Smooth muscle cell (in vitro differentiated cells): ENCODE results near the gene CATSPER3. TPM values are rescaled to one million over a fixed set of nuclear protein-coding genes. Genes with fewer than 3 reads are reported as not detected.

Source experiments
- DNase-seq: peaks from one replicate; lab custom pipeline; 2025; ENCODE audit not compliant: unreplicated experiment; lab: John Stamatoyannopoulos, UW
- H2AFZ ChIP-seq: fragments of 200-600 bp; sonication (generic); 2 replicates; pipeline ENCODE4 v1.6.0; 2016; ENCODE audit warnings: antibody characterized with exemption, low read depth, mild to moderate bottlenecking
- H3F3A ChIP-seq: fragments of 200-600 bp; sonication (generic); 2 replicates; pipeline ENCODE4 v1.6.0; 2017; ENCODE audit warnings: antibody characterized with exemption, low read depth
- H3K27ac ChIP-seq: fragments of 200-600 bp; sonication (generic); 2 replicates; pipeline ENCODE4 v1.5.1; 2016; ENCODE audit warnings: low read depth, mild to moderate bottlenecking
- H3K27me3 ChIP-seq: fragments of 200-600 bp; sonication (generic); 2 replicates; pipeline ENCODE4 v1.6.1; 2016; ENCODE audit warnings: low read depth, mild to moderate bottlenecking
- H3K36me3 ChIP-seq: fragments of 200-600 bp; sonication (generic); 2 replicates; pipeline ENCODE4 v1.5.1; 2016; ENCODE audit warnings: low read depth
- H3K4me1 ChIP-seq: fragments of 200-600 bp; sonication (generic); 2 replicates; pipeline ENCODE4 v1.5.1; 2016; ENCODE audit warnings: low read depth
- H3K4me2 ChIP-seq: fragments of 200-600 bp; sonication (generic); 2 replicates; pipeline ENCODE4 v1.6.0; 2016; ENCODE audit warnings: mild to moderate bottlenecking
- H3K4me3 ChIP-seq: fragments of 200-600 bp; sonication (generic); 2 replicates; pipeline ENCODE4 v1.5.1; 2016; ENCODE audit warnings: mild to moderate bottlenecking
- H3K79me2 ChIP-seq: fragments of 200-600 bp; sonication (generic); 2 replicates; pipeline ENCODE4 v1.6.0; 2016; ENCODE audit warnings: low read depth, mild to moderate bottlenecking
- H3K9ac ChIP-seq: fragments of 200-600 bp; sonication (generic); 2 replicates; pipeline ENCODE4 v1.6.0; 2016; ENCODE audit warnings: low read depth
- H3K9me3 ChIP-seq: fragments of 200-600 bp; sonication (generic); replicated peaks from 2 replicates; pipeline ENCODE4 v1.5.1; 2016; ENCODE audit warnings: low read depth
- H4K20me1 ChIP-seq: fragments of 200-600 bp; sonication (generic); 2 replicates; pipeline ENCODE4 v1.6.0; 2016; ENCODE audit warnings: low read depth
- WGBS: methylation state at CpG from one replicate; pipeline ENCODE4 v1.1.7; 2016; ENCODE audit warnings: low lambda C conversion rate; 5-methylcytosine and 5-hydroxymethylcytosine counted together
- polyA plus RNA-seq: library from polyadenylated mRNA; unstranded; fragments of >200 nt; fragmentation: Nextera tagmentation; extraction: Ambion mirVana; gene quantifications from 2 replicates; pipeline ENCODE4 v1.2.1, GENCODE V29; 2016
- total RNA-seq: library from RNA; depleted of rRNA; stranded (reverse); fragments of >200 nt; gene quantifications from 2 replicates; pipeline ENCODE4 v1.2.3, GENCODE V29; 2014
- TF ChIP-seq, protein P1 (sequence below): fragments of 200-600 bp; sonication (generic); IDR thresholded peaks from 2 replicates; pipeline ENCODE4 v1.5.1; 2017; ENCODE audit warnings: borderline replicate concordance, mild to moderate bottlenecking, antibody characterized with exemption; ENCODE audit not compliant: insufficient read depth, poor library complexity, severe bottlenecking

Gene CATSPER3
- total and polyA plus RNA-seq, 2 experiments from 2014 or later, result not detected

DNA sequence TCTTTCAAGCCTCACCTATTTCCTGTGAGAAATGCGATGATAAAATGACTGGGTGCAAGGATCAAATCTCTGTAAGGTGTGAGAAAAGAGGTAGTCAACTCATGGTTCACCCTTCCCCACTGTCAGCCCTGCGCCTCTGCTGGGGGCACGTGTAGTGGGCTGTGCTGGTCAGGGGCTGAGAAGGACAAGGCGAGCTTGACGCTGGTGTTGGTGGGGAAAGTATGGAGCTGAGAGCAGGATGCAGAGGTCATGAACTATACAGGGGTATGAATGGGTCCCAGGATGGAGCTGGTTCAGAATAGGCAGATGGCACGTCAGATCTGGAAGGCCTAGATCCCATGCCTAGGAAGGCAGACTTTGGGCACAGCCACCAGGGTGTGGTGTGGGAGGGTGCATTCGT is 45.7 kb downstream of the CATSPER3 start:
- Histone ChIP-seq H3K79me2 (peaks cover 3% of the 10 kb centered on the region), H4K20me1 (peaks cover 3% of the 10 kb centered on the region), H3K4me1 (no peaks in the 10 kb centered on the region), H3K27me3 (no peaks in the 10 kb centered on the region), H3F3A (no peaks in the 10 kb centered on the region), H3K9ac (no peak overlapping the region), H3K9me3 (no peaks in the 10 kb centered on the region), H3K4me2 (no peak overlapping the region), H3K27ac (no peak overlapping the region), H2AFZ (no peak overlapping the region), H3K36me3 (no peaks in the 10 kb centered on the region), H3K4me3 (no peak overlapping the region)
- DNase-seq, result no peak
- WGBS, result 97% methylated on average over 7 of the region's 7 CpGs
- TF ChIP-seq, protein P1, sequence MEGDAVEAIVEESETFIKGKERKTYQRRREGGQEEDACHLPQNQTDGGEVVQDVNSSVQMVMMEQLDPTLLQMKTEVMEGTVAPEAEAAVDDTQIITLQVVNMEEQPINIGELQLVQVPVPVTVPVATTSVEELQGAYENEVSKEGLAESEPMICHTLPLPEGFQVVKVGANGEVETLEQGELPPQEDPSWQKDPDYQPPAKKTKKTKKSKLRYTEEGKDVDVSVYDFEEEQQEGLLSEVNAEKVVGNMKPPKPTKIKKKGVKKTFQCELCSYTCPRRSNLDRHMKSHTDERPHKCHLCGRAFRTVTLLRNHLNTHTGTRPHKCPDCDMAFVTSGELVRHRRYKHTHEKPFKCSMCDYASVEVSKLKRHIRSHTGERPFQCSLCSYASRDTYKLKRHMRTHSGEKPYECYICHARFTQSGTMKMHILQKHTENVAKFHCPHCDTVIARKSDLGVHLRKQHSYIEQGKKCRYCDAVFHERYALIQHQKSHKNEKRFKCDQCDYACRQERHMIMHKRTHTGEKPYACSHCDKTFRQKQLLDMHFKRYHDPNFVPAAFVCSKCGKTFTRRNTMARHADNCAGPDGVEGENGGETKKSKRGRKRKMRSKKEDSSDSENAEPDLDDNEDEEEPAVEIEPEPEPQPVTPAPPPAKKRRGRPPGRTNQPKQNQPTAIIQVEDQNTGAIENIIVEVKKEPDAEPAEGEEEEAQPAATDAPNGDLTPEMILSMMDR, result no peak

DNA sequence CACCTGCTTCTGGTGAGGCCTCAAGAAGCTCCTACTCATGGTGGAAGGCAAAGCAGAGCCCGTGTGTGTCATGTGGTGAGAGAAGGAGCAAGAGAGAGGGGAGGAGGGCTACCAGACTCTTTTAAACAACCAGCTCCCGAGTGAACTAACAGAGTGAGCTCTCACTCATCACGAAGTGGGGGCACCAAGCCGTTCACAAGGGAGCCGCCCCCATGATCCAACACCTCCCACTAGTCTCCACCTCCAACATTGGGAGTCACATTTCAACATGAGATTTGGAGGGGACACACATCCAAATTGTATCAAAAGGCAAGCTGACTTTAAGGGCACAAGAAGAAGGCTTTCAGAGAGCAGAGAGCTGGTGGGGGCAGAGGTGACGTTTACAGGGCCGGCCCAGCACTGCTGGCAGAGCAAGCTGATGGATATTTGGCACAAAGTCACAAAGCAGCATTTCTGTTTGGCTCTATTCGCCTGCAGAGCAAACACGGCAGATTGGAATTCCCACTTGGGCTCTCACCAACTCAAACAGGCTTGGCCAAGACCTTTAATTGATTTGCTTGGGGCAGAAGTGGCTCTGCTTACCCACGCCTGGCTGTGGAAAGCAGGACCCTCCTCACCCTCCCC is 46.4 kb downstream of the CATSPER3 start:
- no peak for DNase-seq
- no peak overlapping the region for H3K27ac ChIP-seq
- peaks cover 8% of the 10 kb centered on the region for H4K20me1 ChIP-seq
- peaks cover 3% of the 10 kb centered on the region for H3K79me2 ChIP-seq
- 85% methylated on average over 10 of the region's 10 CpGs for WGBS
- no peaks in the 10 kb centered on the region for H3K9me3 ChIP-seq
- TF ChIP-seq, protein P1, result no peak
- H3F3A ChIP-seq, result no peaks in the 10 kb centered on the region
- H3K27me3 ChIP-seq, result no peaks in the 10 kb centered on the region
- H3K9ac ChIP-seq, result no peak overlapping the region
- no peak overlapping the region for H3K4me3 ChIP-seq
- H2AFZ ChIP-seq, result no peak overlapping the region
- H3K4me1 ChIP-seq, result no peaks in the 10 kb centered on the region
- no peaks in the 10 kb centered on the region for H3K36me3 ChIP-seq
- no peak overlapping the region for H3K4me2 ChIP-seq

- H3K27ac ChIP-seq, result no peak overlapping the region
- TF ChIP-seq, protein P1, result no peak
- DNase-seq, result no peak
These were observed 48.2 kb downstream of the CATSPER3 start for GRCh38 chr5:135015942-135016341.

DNA sequence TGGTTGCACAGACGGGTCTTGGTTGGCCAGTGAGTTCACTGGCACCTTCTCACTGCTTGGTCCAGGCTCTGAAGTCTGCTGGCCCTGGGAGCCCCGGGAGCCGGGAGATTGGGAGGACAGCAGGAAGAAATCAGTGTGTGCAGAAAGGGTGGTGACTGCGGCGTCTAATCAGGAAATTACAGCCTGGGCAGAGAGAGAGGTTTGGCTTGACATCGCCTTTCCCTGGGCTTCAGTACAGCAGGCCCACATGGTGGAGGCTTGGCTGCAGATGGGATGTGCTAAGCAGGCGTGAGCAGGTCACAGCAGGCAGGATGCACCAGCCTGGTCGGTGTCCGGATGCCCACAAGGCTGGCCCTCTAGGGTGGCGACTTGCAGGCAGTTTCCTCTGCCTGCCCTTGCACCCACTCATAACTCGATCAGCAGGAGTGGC is 49.2 kb downstream of the CATSPER3 start:
- no peak overlapping the region for H3K4me2 ChIP-seq
- H3K9ac ChIP-seq, result no peak overlapping the region
- no peak overlapping the region for H2AFZ ChIP-seq
- WGBS, result 95% methylated on average over 10 of the region's 11 CpGs
- TF ChIP-seq, protein P1, result no peak
- H3K9me3 ChIP-seq, result no peaks in the 10 kb centered on the region
- H3K79me2 ChIP-seq, result peaks cover 24% of the 10 kb centered on the region
- H3K4me1 ChIP-seq, result no peaks in the 10 kb centered on the region
- peaks cover 25% of the 10 kb centered on the region for H4K20me1 ChIP-seq
- H3K4me3 ChIP-seq, result no peak overlapping the region
- H3F3A ChIP-seq, result no peaks in the 10 kb centered on the region
- H3K27me3 ChIP-seq, result no peaks in the 10 kb centered on the region
- no peak overlapping the region for H3K27ac ChIP-seq
- no peaks in the 10 kb centered on the region for H3K36me3 ChIP-seq
- no peak for DNase-seq

More at GRCh38 chr5:135015942-135016341, 48.2 kb downstream of the CATSPER3 start:
- 98% methylated on average over 6 of the region's 6 CpGs for WGBS
- Histone ChIP-seq H3K27me3 (no peaks in the 10 kb centered on the region), H3K4me2 (no peak overlapping the region), H3K9ac (no peak overlapping the region), H3K4me1 (no peaks in the 10 kb centered on the region), H3K79me2 (peaks cover 15% of the 10 kb centered on the region), H3F3A (no peaks in the 10 kb centered on the region), H3K4me3 (no peak overlapping the region), H3K36me3 (no peaks in the 10 kb centered on the region), H2AFZ (no peak overlapping the region), H3K9me3 (no peaks in the 10 kb centered on the region), H4K20me1 (peaks cover 17% of the 10 kb centered on the region)
